Measurements from ENCODE around the gene CAMSAP1.

The CAMSAP1 gene

DNA sequence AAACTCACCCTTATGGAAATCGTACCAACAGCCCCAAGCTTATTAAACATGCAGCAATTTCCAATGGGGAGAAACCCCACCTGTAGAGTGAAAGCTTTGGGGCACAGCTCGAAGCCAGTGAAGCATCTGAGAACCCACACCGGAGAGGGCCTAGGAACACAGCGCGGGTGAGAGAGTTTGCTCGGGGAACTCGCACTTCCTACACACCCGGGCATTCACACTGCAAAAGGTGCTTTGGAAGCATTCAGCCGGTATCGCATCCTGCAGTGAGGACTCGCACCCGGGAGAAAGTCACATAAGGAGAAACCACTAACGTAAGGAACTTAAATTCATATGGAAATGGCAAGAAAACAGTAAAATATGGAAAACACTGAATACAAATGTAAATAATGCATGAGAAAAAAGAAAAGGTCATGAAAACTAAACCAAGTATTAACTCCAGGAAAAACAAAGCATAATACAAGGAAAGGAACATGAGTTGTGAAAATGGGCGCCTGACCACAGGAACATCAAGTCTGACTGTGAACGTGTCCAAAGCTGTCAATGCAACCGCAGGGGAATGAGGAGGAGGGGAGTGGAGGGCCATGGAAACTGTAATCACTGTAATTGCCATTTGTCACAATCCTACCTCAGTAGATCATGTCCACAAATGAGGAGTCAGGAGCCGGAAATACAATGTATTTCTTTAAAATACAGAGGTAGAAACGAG, 28.7 kb downstream of the CAMSAP1 start:
- DNase-seq = no peak

DNA sequence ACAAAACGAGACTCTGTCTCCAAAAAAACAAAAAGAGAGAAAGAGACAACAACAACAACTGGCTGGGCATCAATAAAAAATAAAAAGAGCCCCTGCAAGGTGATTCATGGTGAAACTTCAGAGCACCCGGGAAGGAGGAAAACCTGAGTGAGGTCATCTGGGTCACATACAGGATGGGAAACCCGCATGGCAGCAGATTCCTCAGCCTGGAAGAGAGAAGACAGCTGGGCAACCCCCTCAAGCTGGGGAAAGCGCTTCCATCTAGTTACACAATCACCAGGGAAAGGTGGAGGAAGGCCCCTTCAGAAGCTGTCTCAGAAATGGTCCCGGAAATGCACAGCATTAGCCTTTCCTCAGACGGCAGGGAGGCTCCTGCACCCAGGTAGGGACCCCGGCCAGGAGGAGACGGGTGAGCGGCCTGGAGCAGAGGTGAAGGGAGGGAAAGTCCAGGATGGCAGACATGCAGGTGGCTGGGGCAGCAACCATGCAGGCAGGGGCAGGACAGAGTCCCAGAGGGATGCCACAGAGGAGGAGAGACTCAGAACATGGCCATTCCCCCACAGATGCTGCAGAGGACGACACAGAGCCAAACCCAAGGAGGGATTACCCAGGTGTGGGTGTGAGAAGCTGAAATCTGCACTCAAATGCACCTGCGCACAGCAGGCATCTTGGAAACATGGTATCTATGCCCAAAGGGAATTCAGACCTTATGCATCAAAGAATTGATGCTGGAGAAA, 29.4 kb downstream of the CAMSAP1 start:
- DNase-seq = no peak

DNA sequence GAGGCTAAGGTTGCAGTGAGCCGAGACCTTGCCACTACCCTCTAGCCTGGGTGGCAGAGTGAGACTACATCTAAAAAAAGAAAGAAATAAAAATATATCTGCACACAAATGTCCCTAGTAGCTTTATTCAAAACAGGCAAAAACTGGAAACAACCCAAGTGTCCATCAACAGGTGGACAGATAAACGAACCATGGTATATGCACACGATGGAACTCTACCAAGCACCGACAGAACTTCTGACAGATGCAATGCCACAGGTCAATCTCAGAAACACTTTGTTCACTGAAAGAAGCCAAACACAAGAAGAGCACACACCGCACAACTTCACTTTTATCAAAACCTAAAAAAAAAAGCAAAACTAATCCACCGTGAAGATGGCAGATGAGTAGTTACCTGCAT, 30.4 kb downstream of the CAMSAP1 start:
- no peak for DNase-seq

DNA sequence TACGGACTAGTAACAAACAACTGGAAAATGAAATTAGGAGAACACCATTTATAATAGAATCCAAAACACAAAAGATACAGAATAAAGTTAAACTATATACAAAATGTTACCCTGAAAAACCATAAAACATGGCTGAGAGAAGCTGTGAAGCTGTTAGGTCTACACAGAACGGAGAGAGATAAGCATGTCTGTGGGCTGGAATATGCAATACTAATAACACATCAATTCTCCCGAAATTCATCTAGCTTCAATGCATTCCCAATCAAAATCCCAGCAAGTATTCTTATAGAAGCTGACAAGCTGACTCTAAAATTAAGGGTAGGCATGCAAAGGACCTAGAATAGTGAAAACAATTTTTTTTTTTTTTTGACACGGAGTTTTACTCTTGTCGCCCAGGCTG, 32.5 kb downstream of the CAMSAP1 start:
- no peak for DNase-seq

DNA sequence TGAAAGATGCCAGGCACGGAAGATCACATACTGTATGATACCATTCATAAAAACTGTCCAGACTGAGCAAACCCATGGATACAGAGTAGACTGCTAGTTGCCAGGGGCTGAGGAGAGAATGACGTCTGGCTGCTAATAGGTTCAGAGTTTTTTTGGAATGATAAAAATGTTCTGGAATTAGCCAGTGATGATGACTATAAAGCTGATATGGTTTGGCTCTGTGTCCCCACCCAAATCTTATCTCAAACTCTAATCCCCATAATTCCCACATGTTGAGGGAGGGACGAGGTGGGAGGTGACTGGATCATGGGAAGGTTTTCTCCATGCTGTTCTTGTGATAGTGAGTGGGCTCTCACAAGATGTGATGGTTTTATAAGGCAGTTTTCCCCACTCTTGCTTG, 37.4 kb downstream of the CAMSAP1 start:
- no peak for DNase-seq

DNA sequence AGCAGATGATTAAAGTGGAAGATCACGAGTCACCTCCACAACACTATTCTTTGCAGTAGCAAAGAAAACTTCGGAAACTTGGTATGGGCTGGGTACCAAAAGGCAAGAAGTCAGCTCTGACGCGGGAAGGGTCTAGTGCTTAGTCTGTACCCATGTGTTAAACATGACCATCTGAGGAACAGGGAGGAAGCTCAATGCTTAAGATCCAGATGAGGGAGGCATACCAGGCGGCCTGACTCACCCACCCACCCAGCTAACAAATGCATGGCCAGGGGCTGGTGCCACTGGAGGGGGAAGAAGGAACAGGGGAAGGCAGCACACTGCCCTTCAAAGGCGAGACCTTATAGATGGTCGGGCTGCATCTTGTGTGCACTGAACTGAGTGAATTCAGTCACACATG, 41.8 kb downstream of the CAMSAP1 start:
- DNase-seq = no peak

DNA sequence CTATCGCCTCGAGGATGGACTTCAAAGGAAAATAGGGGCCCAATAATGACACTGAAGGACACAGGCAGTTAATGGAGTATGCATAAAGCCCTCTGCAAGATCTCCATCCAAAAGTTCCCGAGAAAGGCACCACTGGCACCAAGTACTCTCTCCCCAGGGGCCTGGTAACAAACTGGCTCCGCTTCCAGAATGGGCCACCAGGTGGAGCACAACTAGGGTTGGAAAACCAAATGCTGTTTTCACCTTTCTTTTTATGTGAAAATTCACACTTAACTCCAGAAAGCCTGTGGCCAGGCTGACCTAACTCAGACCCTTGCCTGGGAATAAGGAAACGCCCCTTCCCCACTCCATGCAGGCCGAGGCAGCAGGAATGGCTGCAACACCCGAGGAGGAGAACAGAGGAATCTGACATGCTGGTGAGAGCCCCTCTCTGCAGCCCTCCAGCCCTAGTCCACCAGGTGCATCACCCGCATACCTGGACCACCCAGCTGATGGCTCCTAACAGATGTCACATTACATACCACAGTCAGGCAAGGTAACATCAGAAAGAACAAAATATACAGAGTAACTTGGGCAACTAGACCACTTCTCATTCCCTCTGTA, 42.8 kb downstream of the CAMSAP1 start:
- DNase-seq = peak; percentile 65

DNA sequence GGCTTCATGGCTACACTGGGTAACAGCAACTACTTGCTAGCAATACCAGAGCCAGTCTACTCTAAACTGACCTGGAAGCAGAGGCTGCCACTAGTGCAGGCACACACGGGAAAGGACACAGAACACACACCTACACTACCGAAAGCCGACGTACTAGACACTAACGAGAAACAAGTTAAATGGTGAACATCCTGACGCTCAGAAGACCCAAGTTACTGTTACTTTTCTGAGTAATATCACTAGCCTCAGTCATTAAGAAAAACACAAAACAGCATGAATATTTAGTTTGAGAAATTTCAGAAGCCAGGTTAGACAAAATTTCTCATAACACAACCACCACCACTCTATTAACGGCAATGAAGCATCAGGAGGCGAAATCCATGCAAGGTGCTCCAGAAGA, 44.5 kb downstream of the CAMSAP1 start:
- no peak for DNase-seq

DNA sequence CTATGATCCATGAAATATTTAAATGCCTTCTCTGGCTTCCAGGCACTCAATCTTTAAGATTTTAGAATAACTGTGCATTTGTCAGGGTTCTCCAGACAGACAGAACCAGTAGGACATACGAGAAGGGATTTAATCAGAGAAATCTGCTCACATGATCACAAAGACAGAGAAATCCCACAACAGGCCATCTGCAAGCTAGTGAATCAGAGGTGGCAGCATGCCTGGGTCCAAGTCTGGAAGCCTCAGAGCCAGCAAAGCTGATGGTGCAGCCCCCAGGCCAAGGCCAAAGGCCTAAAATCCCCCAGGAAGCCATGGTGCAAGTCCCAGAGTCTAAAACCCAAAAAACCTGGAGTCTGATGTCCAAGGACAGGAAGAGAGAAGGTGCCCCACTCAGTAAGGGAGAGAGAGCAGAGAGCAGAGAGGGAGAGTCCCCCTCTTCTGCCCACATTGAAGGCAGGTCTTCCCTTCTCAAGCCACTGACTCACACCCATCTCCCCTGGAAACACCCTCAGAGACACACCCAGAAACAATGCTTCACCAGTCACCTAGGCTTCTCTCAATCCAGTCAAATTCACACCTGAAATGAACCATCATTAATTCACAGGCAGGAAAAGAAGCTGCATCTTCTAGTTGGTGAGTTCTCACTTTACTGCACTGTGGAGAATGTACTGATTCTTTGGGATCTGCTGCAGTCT, 48.7 kb downstream of the CAMSAP1 start:
- no peak for DNase-seq

DNA sequence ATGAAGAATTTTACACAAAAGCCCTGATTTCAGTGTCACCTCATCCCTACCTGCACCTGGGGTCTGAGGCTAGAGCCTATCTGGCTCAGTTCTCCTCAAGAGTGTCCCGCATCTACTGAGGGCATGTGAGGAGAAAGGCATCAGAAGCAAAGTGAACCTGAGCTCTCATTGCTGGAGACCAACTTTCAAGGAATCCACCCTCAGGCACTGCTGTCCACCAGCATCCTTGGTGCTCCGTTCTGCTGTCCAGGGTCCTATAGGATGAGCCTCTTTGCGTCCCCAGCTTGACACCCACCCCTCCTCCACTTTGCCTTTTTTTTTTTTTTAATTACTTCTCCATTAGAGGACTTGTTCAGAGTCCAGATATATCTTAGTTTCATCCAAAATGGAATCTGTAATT, 49.5 kb downstream of the CAMSAP1 start:
- no peak for DNase-seq

DNA sequence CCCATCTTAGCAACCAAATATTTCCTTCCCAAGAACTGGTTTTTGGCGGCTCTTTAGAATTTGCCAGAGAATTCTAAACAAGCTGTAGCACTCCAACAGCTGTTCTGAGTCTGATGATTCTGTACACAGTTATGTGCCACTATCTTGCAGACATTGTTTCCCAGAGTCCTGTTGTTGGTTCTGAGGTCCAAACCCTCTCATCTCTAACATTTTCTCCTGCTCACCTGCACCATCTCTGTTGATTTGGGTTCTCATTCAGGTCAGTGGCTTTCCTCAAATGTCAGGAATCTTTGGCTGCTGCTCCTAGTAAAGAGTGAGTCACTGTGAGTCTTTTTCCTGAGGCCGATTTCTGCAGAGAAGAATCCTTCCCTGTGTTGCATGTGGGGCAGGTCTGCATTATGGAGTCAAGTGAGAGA, 50.0 kb downstream of the CAMSAP1 start:
- no peak for DNase-seq

DNA sequence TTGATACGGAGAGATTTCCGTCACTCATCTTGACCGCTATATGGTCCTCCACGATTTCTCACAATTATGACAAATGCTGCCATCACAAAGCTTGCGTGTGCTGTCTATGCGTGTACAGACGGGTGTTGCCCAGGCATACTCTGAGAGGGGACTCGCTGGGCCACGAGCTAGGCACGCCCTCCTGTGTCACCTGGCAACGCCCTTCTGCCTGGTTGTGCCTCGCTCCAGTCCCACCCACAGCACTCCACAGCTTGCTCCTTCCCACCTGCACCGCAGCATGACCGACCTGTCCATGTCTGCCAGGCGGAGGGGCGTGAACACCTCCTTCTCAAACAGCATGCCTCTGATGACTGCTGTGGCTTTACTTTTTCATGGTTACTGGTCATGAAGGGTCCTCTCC, 55.6 kb downstream of the CAMSAP1 start:
- DNase-seq = no peak

DNA sequence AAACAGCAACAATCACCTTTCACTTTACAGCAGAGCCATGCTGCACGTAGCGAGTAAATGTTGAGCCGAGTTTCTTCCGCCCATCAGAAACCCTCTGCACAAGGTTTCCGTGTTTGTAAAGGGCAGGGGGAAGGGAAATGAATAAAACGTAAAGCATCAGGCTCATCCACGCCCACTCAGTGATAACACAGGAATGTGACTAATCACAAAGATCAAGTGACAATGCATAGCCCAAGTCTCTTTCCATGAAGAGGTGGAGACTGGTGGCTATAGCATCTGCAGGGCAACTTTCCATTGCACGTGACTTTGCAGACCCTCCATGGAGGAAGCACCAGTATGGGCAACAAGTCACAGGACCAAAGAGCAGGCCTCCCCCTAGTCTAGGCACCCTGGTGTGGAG, 56.6 kb downstream of the CAMSAP1 start:
- no peak for DNase-seq

DNA sequence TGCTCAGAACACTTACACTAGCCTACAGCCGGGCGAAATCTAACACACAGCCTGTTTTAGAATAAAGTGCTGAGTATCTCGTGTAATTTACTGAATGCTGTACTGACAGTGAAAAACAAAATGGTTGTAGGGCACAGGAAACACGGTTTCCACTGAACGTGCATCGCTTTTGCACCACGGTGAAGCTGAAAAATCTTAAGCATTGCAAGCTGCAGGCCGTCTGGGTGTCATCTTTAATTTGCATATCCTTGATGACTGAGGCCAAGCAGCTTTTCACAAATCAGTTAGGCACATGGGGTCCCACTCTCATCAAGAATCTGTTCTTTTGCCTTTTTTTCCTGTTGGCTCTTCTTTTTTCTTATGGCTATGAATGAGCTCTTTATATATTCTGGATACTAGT, 58.2 kb downstream of the CAMSAP1 start:
- no peak for DNase-seq

DNA sequence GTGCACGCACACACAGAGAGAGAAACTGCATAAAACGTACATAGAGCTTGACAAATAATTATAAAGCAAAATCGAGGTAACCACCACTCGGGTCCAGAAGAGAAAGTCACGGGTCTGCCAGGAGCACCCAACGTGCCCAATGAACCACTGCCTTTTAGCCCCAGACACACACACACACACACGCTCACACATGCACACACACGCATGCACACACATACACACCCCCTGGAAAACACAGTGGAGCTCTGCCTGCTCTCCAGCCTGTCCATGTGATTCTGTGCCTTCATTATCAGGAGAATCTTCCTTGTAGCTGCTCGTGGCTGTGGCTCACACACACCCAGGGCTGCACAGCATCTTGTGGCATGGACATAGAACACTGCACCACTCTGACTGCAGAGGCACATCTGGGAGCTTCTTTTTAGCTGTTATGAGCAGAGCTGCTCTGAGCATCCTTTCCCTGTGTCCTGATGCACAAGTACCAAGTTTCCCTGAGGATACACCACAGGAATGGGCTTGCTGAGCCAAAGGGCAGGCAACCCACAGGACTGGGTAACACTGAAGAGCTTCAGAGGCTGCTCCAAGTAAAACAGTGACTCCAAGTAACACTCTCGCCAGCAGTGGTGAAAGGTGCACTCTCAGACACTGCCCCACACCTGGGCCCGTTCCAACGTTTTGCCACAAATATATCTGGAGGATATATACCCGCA, 58.9 kb downstream of the CAMSAP1 start:
- DNase-seq = no peak

DNA sequence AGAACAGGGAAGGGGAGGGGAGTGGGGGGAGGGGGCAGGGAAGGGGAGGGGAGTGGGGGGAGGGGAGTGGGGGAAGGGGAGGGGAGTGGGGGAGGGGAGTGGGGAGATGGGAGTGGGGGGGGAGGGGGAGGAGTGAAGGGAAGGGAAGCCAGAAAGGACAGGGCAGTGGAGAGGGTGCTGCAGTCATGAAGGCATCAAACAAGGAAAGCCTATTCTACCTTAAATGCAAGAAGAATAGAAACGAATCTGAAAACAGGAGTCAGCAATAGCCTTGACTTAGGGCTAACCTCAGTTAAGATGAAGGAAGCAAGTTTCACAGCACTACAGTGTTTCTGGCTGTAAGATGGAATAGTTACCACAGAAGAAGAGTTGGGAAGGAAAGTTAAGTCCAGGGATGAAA, 59.5 kb downstream of the CAMSAP1 start:
- DNase-seq = no peak

DNA sequence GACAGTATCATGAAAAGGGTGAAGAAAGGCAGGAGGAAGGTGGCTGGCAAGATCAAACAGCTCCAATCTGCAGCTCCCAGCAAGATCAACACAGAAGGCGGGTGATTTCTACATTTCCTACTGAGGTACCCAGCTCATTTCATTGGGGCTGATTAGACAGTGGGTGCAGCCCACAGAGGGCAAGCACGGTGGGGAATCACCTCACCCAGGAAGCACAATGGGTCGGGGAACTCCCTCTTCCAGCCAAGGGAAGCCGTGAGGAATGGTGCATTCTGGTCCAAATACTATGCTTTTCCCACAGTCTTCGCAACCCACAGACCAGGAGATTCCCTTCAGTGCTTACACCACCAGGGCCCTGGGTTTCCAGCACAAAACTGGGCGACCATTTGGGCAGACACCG, 66.8 kb downstream of the CAMSAP1 start:
- no peak for DNase-seq

DNA sequence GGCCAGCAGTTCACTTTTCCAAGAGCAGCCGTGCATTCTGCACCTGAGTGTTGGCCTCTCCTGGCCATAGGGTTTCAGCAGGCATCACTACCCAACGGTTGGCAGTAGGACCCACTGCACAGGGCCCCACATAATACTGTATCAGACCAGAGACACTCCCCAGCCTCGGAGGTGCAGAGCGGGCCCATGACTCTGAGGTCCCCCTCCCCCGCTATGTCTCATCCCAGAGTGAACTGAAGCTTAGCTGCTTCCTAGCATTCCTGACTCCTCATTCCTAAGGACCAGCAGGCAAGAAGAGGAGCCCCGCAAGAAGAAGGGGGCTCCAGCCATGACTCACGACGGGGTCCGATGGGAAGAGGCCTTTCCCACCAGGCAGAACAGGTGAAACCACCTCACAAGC, 67.2 kb downstream of the CAMSAP1 start:
- DNase-seq = no peak

DNA sequence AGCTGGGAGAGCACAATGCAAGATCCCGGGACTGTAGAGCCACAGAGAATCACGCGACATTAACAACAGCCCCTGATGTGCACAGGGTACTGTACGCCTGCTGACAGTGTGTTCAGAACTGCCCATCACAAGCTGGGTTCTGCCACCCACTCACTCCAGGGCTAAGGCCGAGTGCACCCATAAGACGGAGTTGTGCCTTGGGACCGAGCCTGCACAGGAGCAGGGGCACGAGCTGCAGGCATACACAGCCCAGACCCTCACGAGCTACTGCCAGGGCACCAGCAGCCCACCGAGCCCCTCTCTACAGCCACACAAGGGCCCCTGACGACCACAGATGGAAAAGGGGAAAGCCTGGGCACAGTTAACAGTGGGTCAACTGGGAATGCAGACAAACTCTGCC, 67.8 kb downstream of the CAMSAP1 start:
- no peak for DNase-seq

DNA sequence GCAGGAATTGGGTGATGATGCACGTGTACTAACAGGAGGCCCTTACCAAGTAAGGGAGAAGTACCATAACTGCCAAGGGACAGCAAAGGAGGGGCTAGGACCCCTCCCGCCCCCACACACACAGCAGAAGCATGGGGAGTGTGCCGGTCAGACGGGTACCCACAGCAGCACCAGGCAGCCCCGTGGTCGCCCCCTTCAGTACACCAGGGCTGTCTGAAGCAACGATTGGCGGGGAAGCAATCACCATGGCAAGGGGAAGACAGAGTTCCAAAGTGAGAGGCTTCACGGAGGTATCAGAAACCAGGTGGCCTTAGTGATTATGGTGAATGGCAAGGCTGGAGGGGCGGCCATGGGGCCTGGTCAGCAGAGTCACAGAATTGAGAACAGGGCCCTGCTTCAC, 72.2 kb downstream of the CAMSAP1 start:
- no peak for DNase-seq

DNA sequence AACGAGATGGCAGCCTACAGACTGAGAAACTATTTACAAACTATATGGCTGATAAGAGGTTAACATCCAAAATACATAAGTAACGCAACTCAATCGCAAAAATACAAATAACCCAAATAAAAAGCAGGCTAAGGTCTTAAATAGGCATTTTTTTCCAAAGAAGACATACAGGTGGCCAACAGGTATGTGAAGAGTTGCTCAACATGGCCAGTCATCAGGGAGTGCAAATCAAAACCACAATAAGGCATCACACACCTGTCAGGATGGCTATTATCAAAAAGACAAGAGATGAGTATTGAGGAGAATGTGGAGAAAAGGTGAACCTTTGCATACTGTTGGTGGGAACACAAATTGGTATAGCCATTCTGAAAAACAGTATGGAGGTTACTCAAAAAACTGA, 73.5 kb downstream of the CAMSAP1 start:
- DNase-seq = no peak

DNA sequence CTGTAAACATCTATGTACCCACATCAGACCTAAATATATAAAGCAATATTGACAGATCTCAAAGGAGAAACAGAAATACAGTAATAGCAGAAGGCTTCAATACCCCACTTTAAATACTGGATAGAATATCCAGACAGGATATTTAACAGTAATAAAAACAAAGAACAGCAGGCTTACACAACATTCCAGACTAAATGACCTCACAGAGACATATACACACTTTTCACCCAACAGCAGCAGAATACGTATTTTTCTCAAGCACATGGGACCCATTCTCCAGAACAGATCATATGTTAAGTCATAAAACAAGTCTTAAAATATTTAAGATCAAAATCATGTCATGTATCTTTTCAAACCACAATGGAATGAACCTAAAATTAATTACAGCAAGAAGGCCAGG, 76.8 kb downstream of the CAMSAP1 start:
- DNase-seq = no peak

DNA sequence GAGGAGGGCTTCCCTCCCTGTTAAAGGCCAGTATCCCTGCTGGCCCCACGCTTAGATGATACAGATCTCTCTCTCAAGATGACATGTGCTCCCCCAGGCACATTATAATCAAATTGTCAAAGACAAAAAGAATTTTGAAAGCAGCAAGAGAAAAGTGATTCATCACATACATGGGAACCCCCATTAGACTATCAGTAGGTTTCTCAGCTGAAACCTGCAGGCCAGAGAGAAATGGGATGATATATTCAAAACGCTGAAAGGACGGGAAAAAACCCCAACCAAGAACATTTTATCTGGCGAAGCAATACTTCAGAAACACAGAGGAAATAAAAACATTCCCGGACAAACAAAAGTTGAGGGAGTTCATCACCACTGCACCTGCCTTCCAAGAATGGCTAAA, 78.7 kb downstream of the CAMSAP1 start:
- no peak for DNase-seq

Data from T-helper 9 cell (primary cell).